Lower lobe of right lung (tissue), 2 donors: ENCODE results near the gene PIP5K1B. TPM values are rescaled to one million over a fixed set of nuclear protein-coding genes. Genes with fewer than 3 reads are reported as not detected.

ENCODE experiments used
- ATAC-seq, 2 donors: fragments of 200-7000 bp; cut with Tn5 transposase; one replicate each; pipeline ENCODE4 v1.9.1; 2020 to 2022; ENCODE audit warnings: mild to moderate bottlenecking in 2 of 2, moderate library complexity in 2 of 2
- DNase-seq: peaks from one replicate; pipeline ENCODE4 v3.0.0-alpha.2; 2020
- H3K27ac ChIP-seq: fragments of 200-600 bp; one replicate; pipeline ENCODE4 v1.8.0; 2022
- H3K27me3 ChIP-seq: fragments of 200-600 bp; one replicate; pipeline ENCODE4 v1.8.0; 2022; ENCODE audit warnings: low read depth
- H3K36me3 ChIP-seq: fragments of 200-600 bp; one replicate; pipeline ENCODE4 v1.8.0; 2022; ENCODE audit warnings: mild to moderate bottlenecking
- H3K4me1 ChIP-seq: fragments of 200-600 bp; one replicate; pipeline ENCODE4 v1.8.0; 2022
- H3K4me3 ChIP-seq: fragments of 200-600 bp; one replicate; pipeline ENCODE4 v1.8.0; 2022; ENCODE audit warnings: mild to moderate bottlenecking
- H3K9me3 ChIP-seq: fragments of 200-600 bp; one replicate; pipeline ENCODE4 v1.8.0; 2022
- CTCF ChIP-seq: fragments of 200-600 bp; IDR thresholded peaks from one replicate; pipeline ENCODE4 v1.8.0; 2022; ENCODE audit warnings: antibody characterized with exemption, mild to moderate bottlenecking
- intact Hi-C: fragments of 100-400 bp; cut with DNase I; formaldehyde crosslinking; loops from one replicate; pipeline ENCODE4 v1.11.0; 2022
- total RNA-seq: library from RNA; stranded (reverse); fragmentation: NEBNext Ultra II Directional; extraction: Animal tissue kit (Norgen Biotek cat#: 25700); gene quantifications from one replicate; pipeline ENCODE4 v1.2.1, GENCODE V29; 2021
- donor health status: DM: no; HTN: yes; CAD: no; lungs with severe emphysema.

Gene PIP5K1B
- total RNA-seq, 1 donor from 2014 or later = 35.9 TPM

GRCh38 chr9:68870086-68870485 lies 165.0 kb downstream of the PIP5K1B start:
- Histone ChIP-seq H3K4me3 (no peak overlapping the region), H3K4me1 (peaks cover 6% of the 10 kb centered on the region), H3K36me3 (no peaks in the 10 kb centered on the region), H3K27ac (no peak overlapping the region), H3K27me3 (no peaks in the 10 kb centered on the region), H3K9me3 (no peaks in the 10 kb centered on the region)
- intact Hi-C loops = no loop called here
- ATAC-seq (no peak), DNase-seq (no peak)
- TF ChIP-seq CTCF = no peak

- no peaks in the 10 kb centered on the region for H3K27me3 ChIP-seq
- no peak for TF ChIP-seq CTCF
- H3K4me1 ChIP-seq = peaks cover 6% of the 10 kb centered on the region
- H3K9me3 ChIP-seq = no peaks in the 10 kb centered on the region
- no peak overlapping the region for H3K4me3 ChIP-seq
- ATAC-seq = no peak
- no peak for DNase-seq
- intact Hi-C loops = no loop called here
- no peaks in the 10 kb centered on the region for H3K36me3 ChIP-seq
- peak overlapping the region; percentile 33 for H3K27ac ChIP-seq
These were observed 166.2 kb downstream of the PIP5K1B start for GRCh38 chr9:68871236-68871635.

- H3K9me3 ChIP-seq = no peaks in the 10 kb centered on the region
- intact Hi-C loops = no loop called here
- no peaks in the 10 kb centered on the region for H3K27me3 ChIP-seq
- H3K36me3 ChIP-seq = no peaks in the 10 kb centered on the region
- peaks cover 6% of the 10 kb centered on the region for H3K4me1 ChIP-seq
- no peak for ATAC-seq
- H3K4me3 ChIP-seq = no peak overlapping the region
- DNase-seq = no peak
- peak overlapping the region; percentile 15 for H3K27ac ChIP-seq
- TF ChIP-seq CTCF = no peak
These were observed 167.0 kb downstream of the PIP5K1B start for GRCh38 chr9:68872026-68872501.

GRCh38 chr9:68873179-68873578 lies 168.1 kb downstream of the PIP5K1B start:
- Histone ChIP-seq H3K27ac (no peak overlapping the region), H3K27me3 (no peaks in the 10 kb centered on the region), H3K36me3 (no peaks in the 10 kb centered on the region), H3K4me1 (peaks cover 6% of the 10 kb centered on the region), H3K4me3 (no peak overlapping the region), H3K9me3 (no peaks in the 10 kb centered on the region)
- DNase-seq (no peak), ATAC-seq (no peak)
- TF ChIP-seq CTCF = no peak
- intact Hi-C loops = no loop called here

- Histone ChIP-seq H3K27ac (no peak overlapping the region), H3K36me3 (no peaks in the 10 kb centered on the region), H3K9me3 (no peaks in the 10 kb centered on the region), H3K4me1 (peaks cover 6% of the 10 kb centered on the region), H3K4me3 (no peak overlapping the region), H3K27me3 (no peaks in the 10 kb centered on the region)
- DNase-seq (no peak), ATAC-seq (no peak)
- TF ChIP-seq CTCF = no peak
- intact Hi-C loops = no loop called here
These were observed 171.2 kb downstream of the PIP5K1B start for GRCh38 chr9:68876273-68876672.

- H3K4me3 ChIP-seq = no peak overlapping the region
- no peaks in the 10 kb centered on the region for H3K9me3 ChIP-seq
- DNase-seq (no peak), ATAC-seq (no peak)
- H3K27ac ChIP-seq = no peak overlapping the region
- no peaks in the 10 kb centered on the region for H3K27me3 ChIP-seq
- TF ChIP-seq CTCF = no peak
- peaks cover 6% of the 10 kb centered on the region for H3K4me1 ChIP-seq
- no peaks in the 10 kb centered on the region for H3K36me3 ChIP-seq
- intact Hi-C loops = no loop called here
These were observed 171.6 kb downstream of the PIP5K1B start for GRCh38 chr9:68876681-68877080.
